MG63 (cell line): ENCODE results near the gene CD59. TPM values are rescaled to one million over a fixed set of nuclear protein-coding genes. Genes with fewer than 3 reads are reported as not detected.

Experiments
- DNase-seq: peaks from one replicate; pipeline ENCODE4 v3.0.0-alpha.2; 2020
- H3K27me3 ChIP-seq: fragments of 250-450 bp; sonication (Bioruptor Pico); 2 replicates; pipeline ENCODE4 v1.5.1; 2020; ENCODE audit warnings: mild to moderate bottlenecking, moderate library complexity
- H3K36me3 ChIP-seq: fragments of 250-450 bp; sonication (Bioruptor Pico); 2 replicates; pipeline ENCODE4 v1.5.1; 2020; ENCODE audit warnings: mild to moderate bottlenecking, moderate library complexity
- H3K4me3 ChIP-seq: fragments of 250-450 bp; sonication (Bioruptor Pico); 2 replicates; pipeline ENCODE4 v1.5.1; 2020; ENCODE audit warnings: mild to moderate bottlenecking, moderate library complexity
- H3K9me3 ChIP-seq: fragments of 250-450 bp; sonication (Bioruptor Pico); 2 replicates; pipeline ENCODE4 v1.5.1; 2020; ENCODE audit warnings: mild to moderate bottlenecking, moderate library complexity
- total RNA-seq: library from RNA; depleted of rRNA; stranded (reverse); fragments of >200 nt; shearing (Covaris generic); gene quantifications from 2 replicates; pipeline ENCODE4 v1.2.3, GENCODE V29; 2014; ENCODE audit warnings: low replicate concordance; rRNA removed

CD59 gene, protein sequence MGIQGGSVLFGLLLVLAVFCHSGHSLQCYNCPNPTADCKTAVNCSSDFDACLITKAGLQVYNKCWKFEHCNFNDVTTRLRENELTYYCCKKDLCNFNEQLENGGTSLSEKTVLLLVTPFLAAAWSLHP
- total RNA-seq = 360 and 394 TPM in 2 replicates

GRCh38 chr11:33736148-33736812, at the start of gene CD59:
Gene CD59, minus strand, starts transcription at chr11:33736423. Its CDS starts 13,978 bp downstream, at chr11:33722445.
- Histone ChIP-seq H3K27me3 (no peaks in the 10 kb centered on the region), H3K9me3 (no peaks in the 10 kb centered on the region; the same call in 1 of the 2 replicates), H3K36me3 (peaks cover 37% of the 10 kb centered on the region), H3K4me3 (peak within 1 kb of the TSS; percentile 90)
- peak; percentile 98 for DNase-seq

- no peaks in the 10 kb centered on the region for H3K36me3 ChIP-seq
- peaks cover 7% of the 10 kb centered on the region for H3K27me3 ChIP-seq
- no peaks in the 10 kb centered on the region for H3K9me3 ChIP-seq
- no peak for DNase-seq
- no peak overlapping the region for H3K4me3 ChIP-seq
Observed at GRCh38 chr11:33785609-33786008, 49.4 kb upstream of the CD59 start.

DNA sequence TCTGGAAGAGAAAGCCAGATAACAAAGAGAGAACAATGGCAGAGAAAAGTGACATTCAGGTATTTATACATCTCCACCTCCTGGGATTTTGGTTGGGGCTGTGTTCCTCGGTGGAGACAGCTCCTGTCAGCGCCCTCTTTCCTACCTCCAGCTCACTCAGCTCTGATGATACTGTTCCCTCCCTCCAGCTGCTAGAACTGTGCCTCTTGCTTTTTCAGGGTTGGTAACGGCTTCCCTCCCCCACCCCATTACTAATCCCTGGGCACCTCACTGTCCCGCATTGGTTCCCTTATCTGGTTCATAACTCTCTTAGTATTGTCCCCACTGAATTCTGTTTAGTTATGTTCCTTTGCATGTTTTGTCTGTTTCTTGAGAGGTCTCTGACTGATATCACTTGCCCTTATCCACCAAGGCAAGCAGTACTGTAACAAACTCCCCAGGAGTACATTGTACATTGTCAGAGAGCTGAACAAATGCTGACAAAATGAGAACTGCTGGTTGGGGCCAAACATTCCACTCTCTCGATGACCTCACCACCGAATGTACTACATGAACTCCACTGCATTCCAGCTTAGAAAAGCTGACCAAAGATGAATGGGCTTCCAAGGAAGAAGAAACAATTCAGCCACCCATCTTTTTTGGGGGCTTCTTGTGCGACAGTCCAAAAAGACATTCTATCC, 43.8 kb upstream of the CD59 start:
- DNase-seq = peak; percentile 38
- H3K9me3 ChIP-seq = no peaks in the 10 kb centered on the region
- H3K36me3 ChIP-seq = no peaks in the 10 kb centered on the region
- no peaks in the 10 kb centered on the region; the same call in 1 of the 2 replicates for H3K27me3 ChIP-seq
- H3K4me3 ChIP-seq = no peak overlapping the region

GRCh38 chr11:33778675-33779074, 42.5 kb upstream of the CD59 start:
- H3K36me3 ChIP-seq = no peaks in the 10 kb centered on the region
- H3K27me3 ChIP-seq = no peaks in the 10 kb centered on the region
- no peaks in the 10 kb centered on the region for H3K9me3 ChIP-seq
- no peak overlapping the region for H3K4me3 ChIP-seq
- DNase-seq = no peak

DNA sequence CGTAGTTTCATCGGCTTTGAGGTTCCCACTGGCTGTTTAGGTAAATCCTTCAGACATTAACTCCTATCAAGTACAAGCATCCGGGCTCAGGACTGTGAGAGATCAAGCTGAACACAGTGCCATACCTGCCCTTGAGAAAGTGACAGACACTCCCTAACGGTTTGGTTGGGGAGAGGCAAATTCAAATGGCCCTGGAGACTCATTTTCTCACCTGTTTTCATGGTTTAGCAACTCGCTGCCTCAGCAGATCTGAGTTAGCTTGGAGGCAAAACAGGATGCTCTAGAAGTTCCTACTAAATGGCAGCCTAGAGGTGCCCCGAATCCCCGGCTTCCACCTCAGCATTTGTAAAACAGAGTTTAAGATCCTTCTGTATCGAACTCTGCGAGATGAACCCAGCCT, 41.7 kb upstream of the CD59 start:
- Histone ChIP-seq H3K9me3 (no peaks in the 10 kb centered on the region), H3K4me3 (no peak overlapping the region), H3K27me3 (no peaks in the 10 kb centered on the region), H3K36me3 (no peaks in the 10 kb centered on the region)
- no peak for DNase-seq

DNA sequence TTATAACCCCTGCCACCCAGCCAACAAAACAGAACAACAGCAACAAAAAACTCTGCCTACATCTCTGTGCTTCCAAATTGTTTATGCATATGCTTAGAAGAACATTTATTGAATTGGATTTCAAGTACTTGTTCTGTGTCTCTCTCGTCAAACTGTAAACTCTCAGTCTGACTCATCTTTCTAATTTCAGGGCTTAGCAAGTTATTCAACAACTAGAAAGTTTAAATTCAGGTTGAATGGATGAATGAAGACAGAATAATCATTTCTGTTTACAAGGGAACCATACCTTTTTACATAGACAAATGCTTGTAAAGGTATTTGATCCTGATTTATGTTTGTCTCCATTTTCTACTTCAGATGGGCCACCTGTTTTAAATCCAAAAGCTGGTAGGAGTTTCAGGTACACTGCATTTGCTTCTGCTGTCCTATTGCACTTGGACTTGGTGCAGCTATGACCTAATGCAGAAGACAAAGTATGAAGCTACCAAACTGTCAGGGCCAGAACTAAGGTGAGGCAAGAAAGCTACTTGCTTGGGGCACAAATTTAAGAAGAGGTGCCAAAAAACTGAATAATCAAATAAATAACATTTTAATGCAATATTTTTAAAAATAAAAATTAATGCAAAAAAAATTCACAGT, 39.7 kb upstream of the CD59 start:
- no peaks in the 10 kb centered on the region for H3K27me3 ChIP-seq
- H3K4me3 ChIP-seq = no peak overlapping the region
- H3K9me3 ChIP-seq = no peaks in the 10 kb centered on the region
- no peaks in the 10 kb centered on the region for H3K36me3 ChIP-seq
- no peak for DNase-seq

- Histone ChIP-seq H3K4me3 (peak overlapping the region; percentile 84), H3K27me3 (no peaks in the 10 kb centered on the region), H3K36me3 (no peaks in the 10 kb centered on the region), H3K9me3 (no peaks in the 10 kb centered on the region)
- DNase-seq = no peak
Observed at GRCh38 chr11:33775467-33775807, 39.2 kb upstream of the CD59 start.

GRCh38 chr11:33774736-33775466, 38.7 kb upstream of the CD59 start:
- Histone ChIP-seq H3K27me3 (no peaks in the 10 kb centered on the region), H3K36me3 (no peaks in the 10 kb centered on the region), H3K4me3 (peak overlapping the region; percentile 84), H3K9me3 (no peaks in the 10 kb centered on the region)
- no peak for DNase-seq

- Histone ChIP-seq H3K4me3 (peak within 1 kb of the TSS; percentile 84), H3K27me3 (no peaks in the 10 kb centered on the region), H3K36me3 (no peaks in the 10 kb centered on the region), H3K9me3 (no peaks in the 10 kb centered on the region)
- peak; percentile 87 for DNase-seq
Observed at GRCh38 chr11:33773987-33774735, 37.9 kb upstream of the CD59 start, which contains the start of gene FBXO3. Gene FBXO3, minus strand, starts transcription at chr11:33774520. Its CDS starts 23 bp downstream, at chr11:33774497.

- 0 out of 2 replicates have a peak, but pooled peaks cover under 1% of the 10 kb centered on the region for H3K36me3 ChIP-seq
- no peaks in the 10 kb centered on the region for H3K9me3 ChIP-seq
- no peak for DNase-seq
- no peaks in the 10 kb centered on the region for H3K27me3 ChIP-seq
- H3K4me3 ChIP-seq = peak overlapping the region; percentile 84
Observed at GRCh38 chr11:33773404-33773986, 37.3 kb upstream of the CD59 start.

- Histone ChIP-seq H3K27me3 (no peaks in the 10 kb centered on the region), H3K36me3 (peaks cover 7% of the 10 kb centered on the region), H3K4me3 (peak overlapping the region; percentile 84; the same call in 1 of the 2 replicates), H3K9me3 (no peaks in the 10 kb centered on the region)
- no peak for DNase-seq
Observed at GRCh38 chr11:33772870-33773269, 36.6 kb upstream of the CD59 start.

- H3K27me3 ChIP-seq = no peaks in the 10 kb centered on the region
- no peaks in the 10 kb centered on the region for H3K9me3 ChIP-seq
- no peak overlapping the region for H3K4me3 ChIP-seq
- no peak for DNase-seq
- H3K36me3 ChIP-seq = peaks cover 12% of the 10 kb centered on the region
Observed at GRCh38 chr11:33772300-33772699, 36.1 kb upstream of the CD59 start.

DNA sequence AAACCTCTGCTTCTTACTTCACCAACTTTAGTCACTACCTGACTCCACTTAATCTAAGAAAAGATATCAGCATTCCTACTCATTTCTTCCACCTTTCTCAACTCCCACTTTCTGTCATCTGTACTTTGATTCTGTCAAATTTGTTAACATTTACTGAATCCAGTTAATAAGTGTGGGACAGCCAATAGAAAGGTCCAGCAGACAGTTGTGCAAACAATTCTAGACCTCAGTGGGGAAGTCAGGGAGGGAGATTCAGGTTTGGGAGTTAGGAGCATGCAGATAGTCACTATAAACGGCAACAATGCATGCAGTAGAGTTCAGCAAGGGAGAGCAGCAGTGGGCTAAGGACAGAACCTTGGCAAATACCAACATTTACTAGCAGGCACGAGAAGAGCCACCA, 34.0 kb upstream of the CD59 start:
- Histone ChIP-seq H3K36me3 (peaks cover 21% of the 10 kb centered on the region), H3K9me3 (no peaks in the 10 kb centered on the region), H3K4me3 (no peak overlapping the region), H3K27me3 (no peaks in the 10 kb centered on the region)
- DNase-seq = no peak

- Histone ChIP-seq H3K27me3 (no peaks in the 10 kb centered on the region), H3K9me3 (no peaks in the 10 kb centered on the region), H3K36me3 (peaks cover 28% of the 10 kb centered on the region), H3K4me3 (no peak overlapping the region)
- no peak for DNase-seq
Observed at GRCh38 chr11:33769542-33769941, 33.3 kb upstream of the CD59 start.

DNA sequence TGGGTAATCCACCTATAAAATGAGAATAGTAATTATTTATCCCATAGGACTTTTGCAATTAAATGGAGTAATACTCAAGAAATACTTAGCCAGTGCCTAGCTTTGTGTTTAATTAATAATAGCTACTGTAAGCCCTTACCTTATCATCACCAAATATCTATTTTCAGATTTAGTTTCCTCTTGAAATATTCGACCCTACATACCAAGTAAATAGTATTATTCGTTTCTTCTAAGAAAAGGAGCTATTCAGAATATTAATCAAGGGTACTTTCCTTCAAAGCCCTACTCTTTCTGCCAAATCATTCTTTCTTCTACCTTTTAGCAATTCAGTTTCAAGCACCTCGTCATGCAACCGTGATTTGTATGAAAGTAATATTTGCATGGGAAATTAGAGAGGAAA, 31.4 kb upstream of the CD59 start:
- Histone ChIP-seq H3K4me3 (no peak overlapping the region), H3K27me3 (no peaks in the 10 kb centered on the region), H3K9me3 (no peaks in the 10 kb centered on the region), H3K36me3 (peaks cover 32% of the 10 kb centered on the region)
- no peak for DNase-seq

- no peak overlapping the region for H3K4me3 ChIP-seq
- H3K9me3 ChIP-seq = no peaks in the 10 kb centered on the region
- peaks cover 32% of the 10 kb centered on the region for H3K36me3 ChIP-seq
- H3K27me3 ChIP-seq = no peaks in the 10 kb centered on the region
- no peak for DNase-seq
Observed at GRCh38 chr11:33766085-33766484, 29.9 kb upstream of the CD59 start.
